DND-41 (cell line): ENCODE results near the gene BTBD10.

Source experiments
- CTCF ChIP-seq: IDR thresholded peaks from 2 replicates; pipeline ENCODE4 v1.5.1; 2012; ENCODE audit warnings: borderline replicate concordance, low read length, moderate library complexity, mild to moderate bottlenecking; ENCODE audit not compliant: poor library complexity, severe bottlenecking; ENCODE audit errors: extremely low read depth
- EZH2 ChIP-seq: IDR thresholded peaks from 3 replicates; pipeline ENCODE4 v1.6.1; 2012; ENCODE audit warnings: borderline replicate concordance, low read depth, mild to moderate bottlenecking, moderate library complexity, low read length, inconsistent platforms; ENCODE audit not compliant: severe bottlenecking

GRCh38 chr11:13503393-13503792 lies 40.4 kb upstream of the BTBD10 start:
- TF ChIP-seq CTCF (no peak), EZH2 (no peak)
